Stimulated activated CD4-positive, alpha-beta T cell treated with anti-CD3 and anti-CD28 coated beads, TNF-alpha, amount 100 ng/mL, for 24 hours (primary cell): ENCODE results near the gene CDC16.
"Not testable (repeated sequence)": the region's sequence is repeated elsewhere in the genome, so short reads cannot be mapped to it uniquely, and the experiment has no call there.

Experiments
- DNase-seq, 3 experiments: peaks; one replicate each; pipeline ENCODE4 v3.0.0-alpha.2; 2020; ENCODE audit warnings: low read depth in 3 of 3

CDC16 gene

GRCh38 chr13:114226699-114227323 lies 7.9 kb upstream of the CDC16 start:
- peak; percentile 75 to 85 (median 78) for DNase-seq

DNA sequence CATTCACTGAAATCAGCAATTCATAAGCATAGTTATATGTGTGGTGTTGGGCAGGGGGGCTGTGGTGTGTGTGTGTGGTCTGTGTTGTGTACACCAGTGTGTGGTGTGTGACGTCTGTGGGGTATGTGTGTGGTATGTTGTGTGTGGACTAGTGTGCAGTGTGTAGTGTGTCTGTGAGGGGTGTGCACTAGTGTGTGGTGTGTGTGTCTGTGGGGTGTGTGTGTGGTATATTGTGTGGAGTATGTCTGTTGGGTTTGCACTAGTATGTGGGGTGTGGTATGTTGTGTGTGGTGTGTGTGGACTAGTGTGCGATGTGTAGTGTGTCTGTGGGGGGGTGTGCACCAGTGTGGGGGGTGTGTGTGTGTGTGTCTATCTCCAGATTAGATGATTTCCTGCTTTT lies 7.2 kb upstream of the CDC16 start:
- DNase-seq: no peak

- DNase-seq: no peak
Observed at GRCh38 chr13:114228176-114228575, 6.5 kb upstream of the CDC16 start.

- DNase-seq: no peak
Observed at GRCh38 chr13:114229506-114229905, 5.2 kb upstream of the CDC16 start.

DNA sequence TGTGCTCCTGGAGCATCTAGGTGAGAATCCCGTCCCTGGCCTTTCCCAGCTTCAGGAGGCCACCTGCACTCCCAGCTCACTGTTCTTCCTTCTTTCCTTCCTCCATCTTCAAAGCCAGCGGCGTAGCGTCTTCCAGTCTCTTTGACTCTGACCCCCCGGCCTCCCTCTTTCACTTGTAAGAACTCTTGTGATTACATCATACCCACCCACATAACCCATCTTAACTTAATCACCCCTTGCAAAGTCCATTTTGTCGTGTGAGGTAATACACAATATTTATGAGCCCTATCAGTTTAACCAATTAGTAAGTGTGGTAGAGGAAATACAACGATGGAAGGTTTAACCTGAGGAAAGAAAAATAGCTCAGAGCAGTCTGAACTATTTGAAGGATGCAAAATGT lies 4.6 kb upstream of the CDC16 start:
- DNase-seq: no peak

- no peak for DNase-seq
Observed at GRCh38 chr13:114230575-114230974, 4.1 kb upstream of the CDC16 start.

- DNase-seq: no peak
Observed at GRCh38 chr13:114231886-114232285, 2.8 kb upstream of the CDC16 start.

GRCh38 chr13:114234266-114234644 lies 442 bp upstream of the CDC16 start:
- DNase-seq: no peak

DNA sequence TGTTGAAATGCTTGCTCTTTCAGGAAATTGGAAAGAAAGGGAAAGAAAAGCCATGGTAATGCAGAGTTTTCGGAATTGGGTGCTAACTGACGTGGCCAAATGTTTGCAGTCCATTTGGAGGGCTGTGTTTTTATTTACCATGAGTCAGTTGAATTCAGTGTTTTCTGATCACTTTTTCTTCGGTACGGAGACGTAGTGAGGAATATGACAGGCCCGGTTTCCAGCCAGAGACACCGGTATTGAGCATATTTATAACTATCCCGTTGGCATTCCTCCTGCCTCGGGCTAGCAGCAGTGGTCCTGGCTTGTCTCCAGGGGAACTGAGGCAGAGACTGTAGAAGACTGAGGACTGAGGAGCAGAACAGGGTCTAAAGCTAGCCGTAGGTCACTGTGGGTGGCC lies 1.0 kb downstream of the CDC16 start:
- no peak for DNase-seq

- DNase-seq: no peak
Observed at GRCh38 chr13:114236227-114236626, 1.5 kb downstream of the CDC16 start.

DNA sequence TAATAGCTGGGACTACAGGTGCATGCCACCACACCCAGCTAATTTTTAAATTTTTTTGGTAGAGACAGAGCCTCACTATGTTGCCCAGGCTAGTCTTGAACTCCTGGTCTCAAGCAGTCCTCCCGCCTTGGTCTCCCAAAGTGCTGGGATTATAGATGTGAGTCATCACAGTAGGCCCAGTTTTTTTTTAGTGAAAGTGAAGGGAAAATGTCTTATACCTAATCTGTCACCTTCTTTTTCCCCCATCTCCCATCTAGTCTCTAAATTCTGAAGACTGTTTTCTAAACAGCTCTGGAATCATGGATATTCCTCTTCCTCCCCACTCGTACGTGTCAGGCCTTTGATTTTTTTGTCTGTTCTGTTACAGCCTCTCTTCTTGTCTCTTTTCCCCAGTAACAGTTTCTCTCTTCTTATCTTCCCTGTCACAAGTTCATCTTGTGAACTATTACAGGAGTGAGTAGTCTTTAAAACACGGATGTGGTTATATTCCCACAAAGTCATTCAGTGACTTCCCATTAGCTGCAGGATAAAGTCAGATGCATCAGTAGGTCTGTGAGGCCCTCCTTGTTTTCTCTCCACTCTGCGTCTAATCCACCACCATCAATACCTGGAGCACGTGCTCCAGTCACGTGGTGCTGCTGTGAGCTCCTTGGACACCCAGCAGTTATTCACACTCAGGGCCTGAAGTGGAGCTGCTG lies 2.9 kb downstream of the CDC16 start:
- no peak for DNase-seq

GRCh38 chr13:114241918-114242317 lies 7.2 kb downstream of the CDC16 start:
- DNase-seq: no peak

DNA sequence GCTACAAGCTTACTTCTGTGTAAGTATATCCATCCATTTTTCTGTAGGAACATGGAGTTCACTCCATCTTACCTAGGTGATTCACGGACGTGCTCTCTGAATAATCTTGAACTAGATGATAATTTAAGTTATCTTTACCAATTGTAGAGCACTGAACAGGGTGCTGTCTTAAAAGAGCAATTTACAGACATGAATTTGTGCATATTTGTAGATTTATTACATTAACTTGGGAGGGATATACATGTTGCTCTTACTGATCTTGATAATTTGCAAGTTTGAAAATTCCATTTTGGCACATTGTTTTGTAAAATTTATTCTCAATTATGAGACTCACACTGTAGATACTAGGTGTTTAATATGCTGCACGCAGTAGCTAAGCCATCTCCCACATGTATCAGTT lies 9.3 kb downstream of the CDC16 start:
- no peak for DNase-seq

- no peak for DNase-seq
Observed at GRCh38 chr13:114244637-114245036, 9.9 kb downstream of the CDC16 start.

GRCh38 chr13:114248011-114248410 lies 13.3 kb downstream of the CDC16 start:
- DNase-seq: no peak

- DNase-seq: no peak
Observed at GRCh38 chr13:114249077-114249476, 14.4 kb downstream of the CDC16 start.

GRCh38 chr13:114251639-114252440 lies 17.1 kb downstream of the CDC16 start:
- not testable (repeated sequence) for DNase-seq

GRCh38 chr13:114256547-114256946 lies 21.9 kb downstream of the CDC16 start:
- no peak for DNase-seq

DNA sequence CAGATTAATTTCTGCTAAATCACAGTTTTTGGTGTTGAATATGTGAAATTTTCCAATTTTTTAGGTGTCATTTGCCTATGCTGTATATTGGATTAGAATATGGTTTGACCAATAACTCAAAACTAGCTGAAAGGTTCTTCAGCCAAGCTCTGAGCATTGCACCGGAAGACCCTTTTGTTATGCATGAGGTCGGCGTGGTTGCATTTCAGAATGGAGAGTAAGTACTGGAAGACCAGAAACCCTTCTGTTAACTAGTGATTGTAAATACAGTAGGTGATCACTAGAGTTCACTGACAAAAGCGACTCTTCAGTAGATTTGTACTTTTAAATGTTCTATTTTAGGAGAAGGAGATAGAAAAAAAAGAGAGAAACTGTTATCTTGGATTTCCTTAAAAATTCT lies 22.3 kb downstream of the CDC16 start:
- DNase-seq: no peak

DNA sequence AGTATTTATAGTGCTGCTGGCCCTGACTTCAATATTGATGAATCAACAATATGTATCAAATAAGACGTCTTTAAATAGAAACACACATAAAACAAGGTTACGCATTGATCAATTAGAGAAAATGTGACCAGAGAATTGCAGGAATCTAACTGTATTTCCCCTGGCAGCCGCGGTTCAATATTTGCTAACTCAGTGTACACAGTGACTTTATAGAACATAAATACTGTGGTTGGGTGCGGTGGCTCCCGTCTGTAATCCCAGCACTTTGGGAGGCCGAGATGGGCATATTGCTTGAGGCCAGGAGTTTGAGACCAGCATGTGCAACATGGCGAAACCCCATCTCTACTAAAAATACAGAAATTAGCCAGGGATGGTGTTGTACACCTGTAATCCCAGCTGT lies 23.9 kb downstream of the CDC16 start:
- no peak for DNase-seq

GRCh38 chr13:114259374-114259773 lies 24.7 kb downstream of the CDC16 start:
- DNase-seq: no peak

GRCh38 chr13:114259974-114260373 lies 25.3 kb downstream of the CDC16 start:
- no peak for DNase-seq

DNA sequence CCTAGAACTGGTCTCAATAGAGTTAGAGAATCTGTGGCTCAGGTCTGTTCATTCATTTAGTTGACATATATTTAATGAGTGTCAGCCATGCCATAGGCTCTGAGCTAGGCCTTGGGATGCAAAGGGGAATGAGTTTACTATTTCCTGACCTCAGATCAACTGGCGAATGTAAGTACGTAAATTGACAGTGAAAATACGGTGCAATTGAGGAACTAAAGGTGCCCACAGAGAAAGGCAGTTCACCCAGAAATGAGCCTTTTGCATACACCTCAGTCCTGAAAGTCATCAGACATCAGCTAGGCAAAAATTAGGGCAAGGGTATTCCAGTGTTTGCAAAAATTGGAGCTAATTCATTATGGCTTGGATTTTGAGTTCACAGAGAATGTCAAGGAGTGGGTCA lies 26.1 kb downstream of the CDC16 start:
- DNase-seq: no peak
